ENCODE measurements around the gene MTHFD2L. TPM values are rescaled to one million over a fixed set of nuclear protein-coding genes. Genes with fewer than 3 reads are reported as not detected.

MTHFD2L gene
- total and polyA plus RNA-seq, 9 of the 15 experiments (the other 6 are each of a cell fraction or from before 2014, with no cell fraction given) = 10.0 to 39.0 (median 26.0) TPM

DNA sequence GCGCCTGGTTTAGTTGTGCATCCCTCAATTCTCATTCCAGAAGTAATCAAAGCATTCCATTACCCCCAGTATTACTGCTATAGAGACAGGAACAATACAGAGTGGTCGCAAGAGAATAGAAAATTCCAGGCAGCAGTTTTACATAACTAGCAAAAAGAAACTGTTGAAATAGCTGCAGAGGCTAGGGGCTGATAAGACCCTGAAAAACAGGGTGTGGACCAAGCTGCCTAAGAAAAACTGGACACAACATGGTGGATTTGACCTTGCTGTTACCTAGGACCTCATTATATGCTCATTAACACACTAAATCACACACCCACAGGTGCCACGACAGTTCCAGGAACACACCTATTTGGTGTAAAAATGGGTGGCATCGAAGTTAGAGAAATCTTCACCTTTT lies 165.7 kb downstream of the MTHFD2L start (continued):
- TF ChIP-seq, protein P1, sequence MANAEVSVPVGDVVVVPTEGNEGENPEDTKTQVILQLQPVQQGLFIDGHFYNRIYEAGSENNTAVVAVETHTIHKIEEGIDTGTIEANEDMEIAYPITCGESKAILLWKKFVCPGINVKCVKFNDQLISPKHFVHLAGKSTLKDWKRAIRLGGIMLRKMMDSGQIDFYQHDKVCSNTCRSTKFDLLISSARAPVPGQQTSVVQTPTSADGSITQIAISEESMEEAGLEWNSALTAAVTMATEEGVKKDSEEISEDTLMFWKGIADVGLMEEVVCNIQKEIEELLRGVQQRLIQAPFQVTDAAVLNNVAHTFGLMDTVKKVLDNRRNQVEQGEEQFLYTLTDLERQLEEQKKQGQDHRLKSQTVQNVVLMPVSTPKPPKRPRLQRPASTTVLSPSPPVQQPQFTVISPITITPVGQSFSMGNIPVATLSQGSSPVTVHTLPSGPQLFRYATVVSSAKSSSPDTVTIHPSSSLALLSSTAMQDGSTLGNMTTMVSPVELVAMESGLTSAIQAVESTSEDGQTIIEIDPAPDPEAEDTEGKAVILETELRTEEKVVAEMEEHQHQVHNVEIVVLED (CRISPR knock-in tag; IDR thresholded peaks at IDR 0.05) = no peak
- TF ChIP-seq EP300 (IDR thresholded peaks at IDR 0.05; ENCODE audit: low read length) = 0 out of 2 replicates have a peak, but pooled peaks have one; percentile 8

DNA sequence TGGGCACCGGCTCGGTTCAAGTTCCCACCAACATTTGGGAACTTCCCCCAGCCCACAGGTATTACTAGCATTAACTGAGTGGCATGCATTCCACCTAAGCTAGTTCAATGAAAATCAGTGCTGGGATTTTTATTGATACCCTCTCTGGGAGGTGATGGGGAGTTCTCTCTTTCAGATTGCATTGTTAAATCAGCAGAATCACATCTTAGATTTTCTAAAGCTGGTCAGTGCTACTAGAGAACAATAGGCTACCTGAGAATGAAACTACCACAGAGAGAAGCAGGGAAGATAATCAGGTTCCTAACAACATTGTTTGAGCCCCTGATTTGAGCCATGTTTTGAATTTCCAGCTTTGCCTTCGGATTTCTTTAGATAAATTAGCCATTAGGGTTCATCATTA lies 166.3 kb downstream of the MTHFD2L start:
- peaks cover 5 to 36% of the 10 kb centered on the region in 2 experiments for H3K4me1 ChIP-seq (replicated peaks in 1 of 2; ENCODE audit: control insufficient read depth in 2 of 2, insufficient read depth in 2 of 2, low read length in 2 of 2)
- H3K27ac ChIP-seq (ENCODE audit: extremely low read depth, low read depth, low read length) = peak overlapping the region; percentile 14; the same call in 1 of the 3 replicates
- in situ Hi-C loops (cut with MboI) (loop anchor here (5.0 kb wide), 1 partner anchor 348 kb away; no protein-coding TSS in a partner anchor), intact Hi-C loops (cut with micrococcal nuclease) (no loop called here)
- DNase-seq (ENCODE audit: extremely low read depth in 1 of 4, low spot score in 3 of 4) (no peak), FAIRE-seq (peak; percentile 61), ATAC-seq (peak; percentile 2; the same call in 2 of the 3 replicates)
- H3K9ac ChIP-seq (ENCODE audit: insufficient read depth in 1 of 2, low read depth in 2 of 2, low read length in 2 of 2) = peak overlapping the region in 1 of 2 experiments; percentile 39; a peak in 1 of 4 replicates
- no peaks in the 10 kb centered on the region for H3K9me1 ChIP-seq (ENCODE audit: control insufficient read depth, insufficient read depth, low read length)
- no peak overlapping the region; the same call in 1 of the 2 replicates for H2AFZ ChIP-seq (ENCODE audit: low read depth, low read length)
- no peak overlapping the region for H3K4me3 ChIP-seq
- H3K27me3 ChIP-seq (ENCODE audit: control insufficient read depth in 2 of 2, insufficient read depth in 2 of 2, low read length in 2 of 2) = no peaks in the 10 kb centered on the region
- TF ChIP-seq PHB2 (IDR thresholded peaks at IDR 0.05; ENCODE audit: low read depth) (no peak), ZNF76 (CRISPR knock-in tag; IDR thresholded peaks at IDR 0.05; ENCODE audit: borderline replicate concordance) (no peak), SOX6 (IDR thresholded peaks at IDR 0.05) (peak; percentile 24; the same call in 1 of the 2 replicates), KDM1A (IDR thresholded peaks at IDR 0.05) (peak; percentile 37 to 54; a peak in 1 of 4 replicates)
- TF ChIP-seq, protein P2, sequence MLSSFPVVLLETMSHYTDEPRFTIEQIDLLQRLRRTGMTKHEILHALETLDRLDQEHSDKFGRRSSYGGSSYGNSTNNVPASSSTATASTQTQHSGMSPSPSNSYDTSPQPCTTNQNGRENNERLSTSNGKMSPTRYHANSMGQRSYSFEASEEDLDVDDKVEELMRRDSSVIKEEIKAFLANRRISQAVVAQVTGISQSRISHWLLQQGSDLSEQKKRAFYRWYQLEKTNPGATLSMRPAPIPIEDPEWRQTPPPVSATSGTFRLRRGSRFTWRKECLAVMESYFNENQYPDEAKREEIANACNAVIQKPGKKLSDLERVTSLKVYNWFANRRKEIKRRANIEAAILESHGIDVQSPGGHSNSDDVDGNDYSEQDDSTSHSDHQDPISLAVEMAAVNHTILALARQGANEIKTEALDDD (IDR thresholded peaks at IDR 0.05) = 0 out of 2 replicates have a peak, but pooled peaks have one; percentile 18
- 30% methylated on average over 3 of the region's 3 CpGs for WGBS (ENCODE audit: insufficient coverage, low coverage, missing lambda C conversion rate)
- CTCF ChIA-PET (ENCODE audit: low intra/inter-chr PET ratio) = no interaction called here
- H3K4me2 ChIP-seq (ENCODE audit: insufficient read depth, low read length) = peak overlapping the region; percentile 72
- no peaks in the 10 kb centered on the region for H4K20me1 ChIP-seq (replicated peaks; ENCODE audit: control insufficient read depth, insufficient read depth, low read length)
- no peaks in the 10 kb centered on the region for H3K9me3 ChIP-seq (replicated peaks; ENCODE audit: control insufficient read depth, insufficient read depth, low read depth, low read length)
- POLR2A ChIA-PET = interaction anchor here (1.0 kb wide), 1 partner anchor 347 kb away, joined by 3 read pairs; no protein-coding TSS in a partner anchor
- H3K79me2 ChIP-seq (ENCODE audit: control insufficient read depth, insufficient read depth, low read length) = peaks cover 99% of the 10 kb centered on the region
- peaks cover 13% of the 10 kb centered on the region; the same call in 2 of the 3 replicates for H3K36me3 ChIP-seq (ENCODE audit: control insufficient read depth, insufficient read depth, low read length)
- no TSS peak for BruUV-seq (replicated peaks)

Measured in K562 (cell line).